ENCODE data around the gene RALGPS2.

DNA sequence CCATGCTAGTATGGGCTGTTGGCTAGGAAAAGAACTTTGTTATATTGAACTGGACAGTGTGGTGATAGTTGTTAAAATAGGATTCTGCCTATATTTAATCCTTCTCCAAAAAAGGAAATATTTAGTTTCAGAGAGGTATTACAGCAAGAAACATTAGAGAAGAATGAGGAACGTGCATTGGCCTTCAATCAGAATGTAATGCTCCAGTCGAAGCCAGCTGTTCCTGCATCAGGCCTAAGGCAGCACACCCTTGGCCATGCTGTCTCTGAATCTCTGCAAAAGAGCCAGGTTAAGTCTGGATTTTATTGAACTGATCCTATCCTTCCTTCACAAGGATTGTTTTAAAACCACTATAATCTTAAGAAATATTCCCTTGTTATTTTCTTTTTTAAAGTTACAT, 35.3 kb upstream of the RALGPS2 start:
- TF ChIP-seq CTCF (IDR thresholded peaks at IDR 0.05) (no peak), POLR2AphosphoS5 (IDR thresholded peaks at IDR 0.05) (no peak), POLR2A (IDR thresholded peaks at IDR 0.05) (no peak)

Measured in sigmoid colon (tissue), 4 donors.